AG09309 (cell line): ENCODE data around the gene FADD.

ENCODE experiments used
- DNase-seq: peaks from one replicate; pipeline ENCODE4 v3.0.0-alpha.2; 2010; ENCODE audit warnings: low read depth
- H3K4me3 ChIP-seq: 2 replicates; pipeline ENCODE4 v1.5.1; 2011; ENCODE audit warnings: mild to moderate bottlenecking, low read depth, low read length, moderate library complexity; ENCODE audit not compliant: control insufficient read depth
- CTCF ChIP-seq: IDR thresholded peaks from 2 replicates; pipeline ENCODE4 v1.5.1; 2011; ENCODE audit warnings: mild to moderate bottlenecking, low read depth, low read length, inconsistent platforms; ENCODE audit not compliant: insufficient read depth, control insufficient read depth; ENCODE audit errors: missing control alignments

FADD gene

GRCh38 chr11:70202920-70203750, at the start of gene FADD:
Gene FADD (plus strand): TSS chr11:70203296. CDS start chr11:70203460, 164 bp downstream.
- peak; percentile 58 for DNase-seq
- H3K4me3 ChIP-seq: peak within 1 kb of the TSS; percentile 85
- no peak for TF ChIP-seq CTCF

GRCh38 chr11:70155386-70155785, 47.7 kb upstream of the FADD start:
- no peak overlapping the region for H3K4me3 ChIP-seq
- DNase-seq: no peak
- no peak for TF ChIP-seq CTCF

- no peak overlapping the region for H3K4me3 ChIP-seq
- DNase-seq: no peak
- TF ChIP-seq CTCF: no peak
These were observed 46.6 kb upstream of the FADD start for GRCh38 chr11:70156291-70157037.

- no peak overlapping the region for H3K4me3 ChIP-seq
- TF ChIP-seq CTCF: peak; percentile 59
- no peak for DNase-seq
These were observed 44.9 kb upstream of the FADD start for GRCh38 chr11:70158201-70158600.

GRCh38 chr11:70158757-70159389, 44.2 kb upstream of the FADD start:
- TF ChIP-seq CTCF: no peak
- H3K4me3 ChIP-seq: no peak overlapping the region
- no peak for DNase-seq
